ENCODE data around the gene ANP32D.
"Not testable (repeated sequence)": the region's sequence is repeated elsewhere in the genome, so short reads cannot be mapped to it uniquely, and the experiment has no call there.

ANP32D gene

DNA sequence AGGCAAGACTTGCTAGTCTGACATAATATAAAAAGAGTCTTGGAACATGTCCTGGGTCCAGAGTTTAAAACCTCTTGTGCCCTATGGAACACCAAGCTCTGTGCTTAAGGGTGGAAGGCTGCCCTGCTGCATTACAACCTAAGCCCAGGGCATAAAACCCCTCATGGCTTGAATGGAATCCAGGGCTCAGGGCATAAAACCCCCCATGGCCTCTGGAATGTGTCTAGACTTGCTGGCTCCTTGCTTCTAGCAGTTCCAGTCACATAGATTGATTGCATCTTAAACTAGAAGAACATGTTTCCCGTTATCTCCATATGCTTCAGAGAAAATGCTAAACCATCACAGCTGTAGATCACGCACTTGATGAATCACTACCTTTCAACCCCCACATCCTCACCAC is 34.5 kb downstream of the ANP32D start:
- not testable (repeated sequence) for DNase-seq (ENCODE audit: low spot score)

- no peak for DNase-seq (ENCODE audit: low spot score)
Observed at GRCh38 chr12:48508987-48509386, 36.6 kb downstream of the ANP32D start.

DNA sequence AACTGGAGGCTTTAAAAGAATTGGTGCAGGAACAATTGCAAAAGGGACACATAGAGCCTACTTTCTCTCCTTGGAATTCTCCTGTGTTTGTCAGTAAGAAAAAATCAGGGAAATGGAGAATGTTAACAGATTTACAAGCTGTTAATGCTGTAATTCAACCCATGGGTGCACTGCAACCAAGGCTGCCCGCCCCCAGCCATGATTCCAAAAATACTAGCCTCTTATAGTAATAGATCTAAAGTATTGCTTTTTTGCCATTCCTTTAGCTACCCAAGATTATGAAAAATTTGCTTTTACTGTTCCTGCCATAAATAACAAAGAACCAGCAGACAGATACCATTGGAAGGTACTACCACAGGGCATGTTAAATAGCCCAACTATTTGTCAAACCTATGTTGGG is 37.8 kb downstream of the ANP32D start:
- no peak for DNase-seq (ENCODE audit: low spot score)

GRCh38 chr12:48512855-48513254 is 40.5 kb downstream of the ANP32D start:
- no peak for DNase-seq (ENCODE audit: low spot score)

- no peak for DNase-seq (ENCODE audit: low spot score)
Observed at GRCh38 chr12:48514728-48515127, 42.4 kb downstream of the ANP32D start.

GRCh38 chr12:48520381-48520780 is 48.0 kb downstream of the ANP32D start:
- not testable (repeated sequence) for DNase-seq (ENCODE audit: low spot score)
